Glutamatergic neuron (in vitro differentiated cells): ENCODE measurements around the gene CARMIL1. TPM values are rescaled to one million over a fixed set of nuclear protein-coding genes. Genes with fewer than 3 reads are reported as not detected.

Experiments used
- DNase-seq: peaks from one replicate; pipeline ENCODE4 v3.0.0; 2022
- H3K27ac Mint-ChIP-seq: one replicate; pipeline ENCODE4 v1.8.0; 2020; ENCODE audit warnings: mild to moderate bottlenecking, mixed read lengths, inconsistent platforms; ENCODE audit not compliant: unreplicated experiment
- H3K27me3 Mint-ChIP-seq: one replicate; pipeline ENCODE4 v1.8.0; 2020; ENCODE audit warnings: mild to moderate bottlenecking, moderate library complexity, mixed read lengths, inconsistent platforms; ENCODE audit not compliant: unreplicated experiment
- H3K36me3 Mint-ChIP-seq: one replicate; pipeline ENCODE4 v1.8.0; 2020; ENCODE audit warnings: mild to moderate bottlenecking, mixed read lengths, inconsistent platforms; ENCODE audit not compliant: unreplicated experiment
- H3K4me1 Mint-ChIP-seq: one replicate; pipeline ENCODE4 v1.8.0; 2020; ENCODE audit warnings: mild to moderate bottlenecking, low read depth, mixed read lengths, inconsistent platforms; ENCODE audit not compliant: unreplicated experiment
- H3K4me3 Mint-ChIP-seq: one replicate; pipeline ENCODE4 v1.8.0; 2020; ENCODE audit warnings: mild to moderate bottlenecking, mixed read lengths, inconsistent platforms; ENCODE audit not compliant: unreplicated experiment
- H3K9me3 Mint-ChIP-seq: one replicate; pipeline ENCODE4 v1.8.0; 2020; ENCODE audit warnings: mild to moderate bottlenecking, moderate library complexity, mixed read lengths, inconsistent platforms; ENCODE audit not compliant: unreplicated experiment
- CTCF ChIP-seq: fragments of 200-600 bp; sonication (generic); IDR thresholded peaks from one replicate; pipeline ENCODE4 v1.5.0; 2021; ENCODE audit not compliant: partially characterized antibody, unreplicated experiment
- total RNA-seq: library from RNA; stranded (reverse); fragmentation: NEBNext Ultra II Directional; extraction: Animal tissue kit (Norgen Biotek cat#: 25700); gene quantifications from one replicate; pipeline ENCODE4 v1.2.1, GENCODE V29; 2021; ENCODE audit not compliant: unreplicated experiment

CARMIL1 gene
- total RNA-seq, 1 donor from 2014 or later, result 4.8 TPM

- Mint-ChIP-seq H3K27ac (peak overlapping the region; percentile 86), H3K27me3 (no peaks in the 10 kb centered on the region), H3K4me1 (peaks cover 12% of the 10 kb centered on the region), H3K4me3 (peak overlapping the region; percentile 36), H3K9me3 (no peaks in the 10 kb centered on the region), H3K36me3 (no peaks in the 10 kb centered on the region)
- TF ChIP-seq CTCF, result no peak
- peak; percentile 28 for DNase-seq
These were observed 297.7 kb downstream of the CARMIL1 start for GRCh38 chr6:25576919-25577318.

- Mint-ChIP-seq H3K4me3 (no peak overlapping the region), H3K9me3 (no peaks in the 10 kb centered on the region), H3K4me1 (peaks cover 12% of the 10 kb centered on the region), H3K27ac (no peak overlapping the region), H3K27me3 (no peaks in the 10 kb centered on the region), H3K36me3 (no peaks in the 10 kb centered on the region)
- no peak for DNase-seq
- TF ChIP-seq CTCF, result no peak
These were observed 299.4 kb downstream of the CARMIL1 start for GRCh38 chr6:25578538-25578937.

GRCh38 chr6:25579391-25579883 is 300.3 kb downstream of the CARMIL1 start:
- H3K4me3 Mint-ChIP-seq, result no peak overlapping the region
- peaks cover 12% of the 10 kb centered on the region for H3K4me1 Mint-ChIP-seq
- no peak overlapping the region for H3K27ac Mint-ChIP-seq
- no peaks in the 10 kb centered on the region for H3K9me3 Mint-ChIP-seq
- H3K36me3 Mint-ChIP-seq, result no peaks in the 10 kb centered on the region
- H3K27me3 Mint-ChIP-seq, result no peaks in the 10 kb centered on the region
- no peak for DNase-seq
- no peak for TF ChIP-seq CTCF

- no peak overlapping the region for H3K4me3 Mint-ChIP-seq
- H3K4me1 Mint-ChIP-seq, result peaks cover 12% of the 10 kb centered on the region
- no peak for DNase-seq
- no peaks in the 10 kb centered on the region for H3K36me3 Mint-ChIP-seq
- H3K9me3 Mint-ChIP-seq, result no peaks in the 10 kb centered on the region
- TF ChIP-seq CTCF, result no peak
- no peak overlapping the region for H3K27ac Mint-ChIP-seq
- no peaks in the 10 kb centered on the region for H3K27me3 Mint-ChIP-seq
These were observed 300.8 kb downstream of the CARMIL1 start for GRCh38 chr6:25579902-25580495.

GRCh38 chr6:25582101-25582500 is 302.9 kb downstream of the CARMIL1 start:
- no peak overlapping the region for H3K27ac Mint-ChIP-seq
- no peak for DNase-seq
- no peaks in the 10 kb centered on the region for H3K27me3 Mint-ChIP-seq
- no peaks in the 10 kb centered on the region for H3K36me3 Mint-ChIP-seq
- peaks cover 4% of the 10 kb centered on the region for H3K4me1 Mint-ChIP-seq
- H3K4me3 Mint-ChIP-seq, result no peak overlapping the region
- no peaks in the 10 kb centered on the region for H3K9me3 Mint-ChIP-seq
- TF ChIP-seq CTCF, result no peak
